ENCODE data around the gene FRS2.

Gene FRS2

DNA sequence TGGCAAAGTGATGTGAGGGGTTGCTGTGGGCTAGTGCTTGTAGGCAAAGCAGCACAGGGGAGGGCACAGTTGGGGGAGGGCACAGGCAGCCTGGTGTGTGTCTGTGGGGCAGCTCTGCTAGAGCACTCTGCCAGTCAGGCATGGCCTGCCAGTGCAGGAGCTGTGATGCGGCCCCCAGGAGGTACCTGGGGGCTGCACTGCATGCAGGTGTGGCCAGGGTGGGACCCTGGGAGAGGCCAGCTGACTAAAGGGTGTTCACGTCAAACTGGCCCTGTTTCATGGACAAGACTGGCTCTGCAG is 54.1 kb downstream of the FRS2 start:
- in situ Hi-C loops (cut with HindIII; ENCODE audit: low sequenced_read_pairs), result no loop called here

DNA sequence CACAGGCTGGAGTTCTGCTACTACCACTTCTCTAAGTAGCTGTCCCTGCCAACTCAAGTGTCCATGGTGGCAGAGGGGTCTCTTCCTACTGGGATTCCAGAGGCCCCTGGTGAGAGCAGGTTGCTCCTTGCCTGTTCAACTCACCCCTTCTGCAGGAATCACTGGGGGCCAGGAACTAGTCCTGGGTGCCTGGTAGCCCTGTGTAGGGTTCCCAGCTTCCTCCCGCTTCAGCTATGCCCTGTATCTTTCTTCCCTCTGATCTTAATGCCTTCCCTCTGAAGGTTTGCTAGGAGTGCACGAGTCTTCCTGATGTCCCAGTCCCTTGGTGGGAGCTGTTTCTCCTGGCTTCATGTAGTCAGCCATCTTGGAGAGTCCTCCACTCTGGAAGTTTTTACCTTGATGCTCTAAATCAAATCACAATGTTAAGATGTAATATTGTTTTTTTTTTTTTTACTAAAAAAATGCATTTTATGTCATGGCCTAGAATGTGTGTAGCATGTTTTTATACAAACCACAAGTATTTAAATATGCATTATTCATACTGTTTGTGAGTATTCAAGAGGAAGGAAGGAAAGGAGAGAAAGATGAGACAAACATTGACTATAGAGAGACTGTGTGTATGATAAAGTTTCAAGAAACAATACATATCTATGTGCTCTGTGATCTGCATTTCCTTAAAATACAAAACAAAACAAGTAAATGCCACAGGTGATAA is 54.7 kb downstream of the FRS2 start:
- in situ Hi-C loops (cut with HindIII; ENCODE audit: low sequenced_read_pairs), result no loop called here

DNA sequence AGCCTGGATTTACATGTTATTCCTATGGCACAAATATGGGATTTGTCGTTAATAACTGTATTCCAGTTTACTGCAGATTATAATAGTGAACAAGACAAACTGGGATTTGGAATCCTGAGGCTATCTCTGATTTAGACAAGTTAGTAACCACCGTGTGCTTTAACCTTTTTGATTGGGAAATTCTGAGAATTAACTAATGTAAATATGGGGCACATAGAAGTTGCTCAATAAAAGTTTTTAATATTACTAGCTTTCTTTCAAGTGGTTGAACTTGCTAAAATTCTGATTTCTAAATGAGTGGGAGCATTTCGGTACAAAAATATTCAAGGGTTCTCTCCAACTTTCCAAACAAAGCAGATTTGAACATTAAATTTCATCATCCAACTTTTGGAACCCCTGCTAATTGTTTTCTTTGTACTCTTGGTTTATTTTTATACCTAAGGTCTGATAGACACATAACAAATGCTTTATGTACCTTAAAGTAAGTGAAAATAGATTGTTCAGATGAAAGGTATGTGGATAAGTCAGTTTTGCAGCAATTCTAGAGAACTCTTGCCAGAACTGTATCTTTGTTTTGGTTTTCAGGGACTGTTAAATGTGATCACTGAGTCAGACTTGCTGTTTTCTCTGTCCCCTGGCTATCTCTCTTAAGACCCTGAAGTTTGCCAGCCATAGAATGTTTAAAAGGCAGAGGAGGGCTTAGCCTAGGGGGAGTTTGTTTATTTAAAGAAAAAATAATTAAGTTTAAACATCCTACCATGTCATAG is 57.5 kb downstream of the FRS2 start:
- in situ Hi-C loops (cut with HindIII; ENCODE audit: low sequenced_read_pairs), result no loop called here

DNA sequence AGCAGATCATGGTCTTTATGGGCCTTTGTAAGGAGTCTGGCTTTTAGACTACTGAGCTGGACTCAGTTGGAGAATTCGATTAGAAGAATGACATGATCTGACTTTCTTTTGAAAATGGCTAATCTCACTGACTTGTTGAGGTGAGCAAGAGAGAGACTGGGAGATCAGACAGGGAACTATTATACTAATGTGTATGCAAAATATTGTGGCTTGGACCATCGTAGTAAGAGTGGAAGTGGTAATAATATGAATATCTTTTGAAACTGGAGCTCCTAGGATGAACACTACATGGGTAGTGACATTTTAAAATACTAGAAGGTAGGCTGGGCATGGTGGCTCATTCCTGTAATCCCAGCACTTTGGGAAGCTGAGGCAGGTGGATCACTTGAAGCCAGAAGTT is 58.8 kb downstream of the FRS2 start:
- in situ Hi-C loops (cut with HindIII; ENCODE audit: low sequenced_read_pairs), result no loop called here

DNA sequence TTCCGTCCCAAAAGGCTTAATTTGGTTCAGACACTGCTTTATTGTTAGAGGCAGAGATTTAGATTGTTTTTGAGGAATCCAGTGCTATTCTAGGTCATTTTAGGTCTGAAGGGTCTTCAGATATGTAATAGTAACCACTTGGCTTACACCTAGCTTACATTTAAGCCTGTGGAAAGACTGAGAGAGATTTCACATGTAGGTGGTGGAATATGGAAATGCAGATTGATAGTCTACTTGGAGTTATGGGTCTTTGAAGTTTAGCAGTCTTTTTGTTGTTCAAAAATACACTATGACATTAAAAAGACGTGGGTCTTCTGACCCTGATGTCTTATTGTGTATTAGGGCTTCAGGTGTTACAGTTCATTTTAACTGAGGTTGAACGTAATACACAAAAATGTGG is 63.7 kb downstream of the FRS2 start:
- in situ Hi-C loops (cut with HindIII; ENCODE audit: low sequenced_read_pairs), result no loop called here

DNA sequence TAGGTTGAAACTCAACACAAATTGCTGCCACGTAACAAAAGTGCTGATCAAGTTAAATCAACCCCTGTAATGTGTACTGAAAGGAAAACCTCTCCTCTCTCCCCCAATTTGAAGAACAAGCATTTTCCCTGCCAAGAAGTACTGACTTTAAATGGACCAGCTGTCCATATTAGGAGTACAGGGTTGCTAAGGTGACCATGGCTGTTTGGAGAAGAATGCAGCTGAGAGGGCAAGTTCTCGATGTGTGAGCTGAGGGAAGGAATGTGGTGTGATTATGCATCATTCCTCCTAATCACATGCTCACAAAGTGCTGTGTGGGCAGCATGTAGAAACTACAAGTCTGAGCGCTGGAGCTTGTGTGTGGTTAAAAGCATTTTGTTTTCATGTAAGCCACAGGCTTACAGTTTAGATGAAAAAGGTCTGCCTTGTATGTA is 64.2 kb downstream of the FRS2 start:
- in situ Hi-C loops (cut with HindIII; ENCODE audit: low sequenced_read_pairs), result no loop called here

DNA sequence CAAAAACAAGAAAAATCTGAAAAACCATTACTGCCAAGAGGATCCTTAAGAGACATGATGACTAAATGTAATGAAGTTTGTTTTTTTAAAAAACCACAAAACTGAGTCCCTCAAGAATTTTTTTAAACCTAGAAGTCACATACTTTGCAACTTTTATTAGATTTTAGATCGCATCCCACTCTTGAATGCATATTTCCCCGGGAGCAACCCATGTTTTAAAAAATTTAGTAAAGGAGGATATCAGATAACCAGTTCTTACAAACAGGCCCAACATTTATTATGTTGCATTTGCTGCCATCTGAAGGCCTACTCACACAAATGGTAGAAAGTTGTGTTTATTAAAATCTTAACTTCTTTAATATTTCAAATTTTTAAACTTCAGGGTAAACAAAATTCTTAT is 70.8 kb downstream of the FRS2 start:
- in situ Hi-C loops (cut with HindIII; ENCODE audit: low sequenced_read_pairs), result no loop called here

DNA sequence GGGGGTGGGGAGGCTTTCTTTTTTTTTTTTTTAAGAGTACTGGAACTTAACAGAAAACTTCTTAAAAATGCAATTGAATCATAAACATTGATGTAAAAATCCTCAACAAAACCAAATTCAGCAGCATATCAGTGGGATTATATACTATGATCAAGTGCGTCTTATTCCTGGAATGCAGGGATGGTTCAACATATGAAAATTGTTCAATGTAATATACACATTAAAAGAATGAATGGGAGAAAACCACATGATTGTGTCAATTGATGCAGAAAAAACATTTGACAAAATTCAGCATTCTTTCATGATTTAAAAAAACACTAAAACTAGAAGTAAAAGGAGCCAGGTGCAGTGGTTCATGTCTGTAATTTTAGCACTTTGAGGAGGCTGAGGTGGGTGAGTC is 73.9 kb downstream of the FRS2 start:
- in situ Hi-C loops (cut with HindIII; ENCODE audit: low sequenced_read_pairs), result no loop called here

DNA sequence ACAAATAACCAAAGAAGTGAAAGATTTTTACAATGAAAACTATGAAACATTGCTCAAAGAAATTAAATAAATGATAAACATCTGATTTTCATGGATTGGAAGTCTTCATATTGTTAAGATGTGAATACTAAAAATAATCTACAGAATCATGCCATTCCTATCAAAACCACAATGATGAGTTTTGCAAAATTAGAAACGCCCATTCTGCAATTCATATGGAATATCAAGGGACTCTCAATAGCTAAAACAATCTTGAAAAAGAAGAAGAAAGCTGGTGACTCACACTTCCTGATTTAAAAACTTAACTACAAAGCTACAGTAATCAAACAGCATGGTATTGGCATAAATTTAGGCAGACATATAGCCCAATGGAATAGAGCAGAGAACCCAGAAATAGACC is 74.9 kb downstream of the FRS2 start:
- in situ Hi-C loops (cut with HindIII; ENCODE audit: low sequenced_read_pairs), result no loop called here

DNA sequence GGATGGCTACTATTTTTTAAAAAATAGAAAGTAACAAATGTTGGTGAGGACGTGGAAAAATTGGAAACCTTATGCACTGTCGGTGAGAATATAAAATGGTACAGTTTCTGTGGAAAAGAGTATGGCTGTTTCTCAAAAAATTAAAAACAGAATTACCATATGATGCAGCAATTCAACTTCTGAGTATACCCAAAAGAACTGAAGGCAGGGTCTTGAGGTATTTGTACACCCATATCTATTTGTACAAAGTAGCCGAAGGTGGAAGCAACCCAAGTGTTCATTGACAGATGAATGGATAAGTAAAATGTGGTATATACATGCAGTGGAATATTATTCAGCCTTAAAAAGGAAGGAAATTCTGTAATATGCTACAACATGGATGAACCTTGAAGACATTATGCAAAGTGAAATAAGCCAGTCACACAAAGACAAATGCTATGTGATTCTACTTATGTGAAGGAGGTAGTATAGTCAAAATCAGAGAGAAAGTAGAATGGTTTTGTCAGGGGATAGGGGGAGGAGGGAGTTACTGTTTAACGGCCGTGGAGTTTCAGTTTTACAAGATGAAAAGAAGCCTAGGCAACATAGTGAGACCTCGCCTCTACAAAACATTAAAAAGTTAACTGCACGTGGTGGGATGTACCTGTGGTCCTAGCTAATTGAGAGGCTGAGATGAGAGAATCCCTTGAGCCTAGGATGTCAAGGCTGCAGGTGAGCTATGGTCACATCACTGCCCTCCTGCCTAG is 76.7 kb downstream of the FRS2 start:
- in situ Hi-C loops (cut with HindIII; ENCODE audit: low sequenced_read_pairs), result no loop called here

DNA sequence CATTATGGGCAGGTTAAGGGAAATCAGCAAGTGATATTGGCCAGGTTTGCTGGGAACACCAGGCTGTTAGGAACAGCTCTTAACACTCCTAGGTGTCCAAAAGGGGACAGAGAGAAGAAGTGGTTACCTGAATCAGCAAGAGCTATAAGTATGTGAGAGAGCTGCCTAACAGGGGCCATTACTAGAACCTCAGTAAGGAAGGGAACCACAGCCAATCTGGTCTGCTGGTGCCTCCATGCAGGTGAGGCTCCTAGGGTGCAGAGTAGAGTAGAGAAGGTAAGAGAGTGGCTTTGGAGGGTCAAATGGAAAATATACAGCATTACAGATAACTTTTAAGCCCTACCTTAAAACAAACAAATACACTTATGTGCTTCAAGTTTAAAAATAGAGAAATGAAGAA is 78.5 kb downstream of the FRS2 start:
- in situ Hi-C loops (cut with HindIII; ENCODE audit: low sequenced_read_pairs), result no loop called here

DNA sequence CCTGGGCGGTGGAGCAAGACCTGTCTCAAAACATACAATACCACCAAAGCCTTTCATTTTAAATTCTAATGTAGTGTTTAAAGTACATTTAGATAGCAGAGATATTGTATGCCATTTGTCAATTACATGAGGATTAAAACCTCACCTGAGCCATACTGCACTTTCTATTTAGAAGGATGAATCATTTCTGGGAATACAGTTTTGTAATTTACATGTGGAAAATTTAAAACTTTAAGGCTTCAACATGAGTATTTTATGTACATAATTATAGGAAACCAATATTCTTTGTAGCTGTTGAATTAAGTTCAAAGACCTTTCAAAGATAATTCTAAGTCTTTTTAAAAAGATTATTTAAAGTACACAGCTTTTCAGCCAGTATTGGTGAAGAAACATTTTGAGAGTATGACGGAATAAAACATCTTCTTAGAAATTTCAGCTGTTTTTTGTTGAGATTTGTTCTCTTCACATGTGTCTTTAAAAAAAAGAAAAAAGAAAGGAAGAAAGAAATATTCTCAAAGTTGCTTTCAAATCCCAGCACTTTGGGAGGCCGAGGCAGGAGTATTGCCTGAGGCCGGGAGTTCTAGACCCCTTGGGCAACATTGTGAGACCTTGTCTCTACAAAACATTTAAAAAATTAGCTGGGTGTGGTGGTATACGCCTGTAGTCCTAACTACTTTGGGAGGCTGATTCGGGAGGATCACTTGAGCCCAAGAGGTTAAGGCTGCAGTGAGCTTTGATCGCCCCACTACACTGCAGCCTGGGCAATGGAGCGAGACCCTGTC is 80.6 kb downstream of the FRS2 start:
- in situ Hi-C loops (cut with HindIII; ENCODE audit: low sequenced_read_pairs), result no loop called here

DNA sequence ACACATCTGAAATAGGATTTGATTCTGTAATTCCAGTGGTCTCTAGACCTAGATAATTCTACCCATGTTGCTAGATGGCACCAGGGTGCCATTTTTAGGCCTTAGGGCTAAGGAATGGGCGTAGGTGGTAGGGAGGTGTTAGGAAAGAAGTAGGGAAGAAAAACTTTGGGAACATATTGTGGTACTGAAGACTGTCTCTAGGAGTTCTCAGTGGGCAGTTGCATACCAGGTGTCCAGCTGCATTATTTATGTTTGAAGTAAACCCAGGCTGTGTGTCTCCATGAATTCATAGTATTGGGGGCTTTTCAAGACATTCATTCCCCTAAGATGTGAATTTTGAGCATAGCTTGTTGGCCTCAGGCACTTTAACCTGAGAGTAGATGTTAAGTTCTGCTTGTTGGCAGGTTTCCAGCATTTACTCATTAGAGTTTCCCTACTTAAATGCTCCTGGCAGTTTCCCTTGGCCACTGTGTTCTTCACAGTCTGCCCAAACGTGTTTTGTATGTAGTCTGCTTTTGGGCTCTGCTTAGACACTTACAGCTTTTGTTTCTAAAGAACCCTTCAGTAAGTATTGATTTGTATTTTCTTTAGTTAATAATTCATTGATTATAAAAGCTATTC is 83.5 kb downstream of the FRS2 start:
- in situ Hi-C loops (cut with HindIII; ENCODE audit: low sequenced_read_pairs), result no loop called here

DNA sequence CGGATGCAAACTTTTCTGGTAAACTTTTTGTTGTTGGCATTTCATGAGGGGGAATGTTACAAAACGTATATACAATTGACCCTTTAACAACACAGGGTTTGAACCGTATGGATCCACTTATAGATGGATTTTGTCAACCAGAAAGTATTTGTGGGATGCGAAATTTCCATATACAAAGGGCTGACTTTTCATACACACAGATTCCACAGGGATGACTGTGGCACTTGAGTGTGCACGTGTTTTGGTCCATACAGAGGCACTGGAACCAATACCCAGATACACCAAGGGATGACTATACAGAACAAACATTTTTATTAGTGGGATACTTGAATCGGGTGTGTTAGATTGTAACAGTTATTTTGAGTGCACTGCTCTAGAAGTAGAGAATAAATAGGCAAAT is 85.3 kb downstream of the FRS2 start:
- in situ Hi-C loops (cut with HindIII; ENCODE audit: low sequenced_read_pairs), result no loop called here

DNA sequence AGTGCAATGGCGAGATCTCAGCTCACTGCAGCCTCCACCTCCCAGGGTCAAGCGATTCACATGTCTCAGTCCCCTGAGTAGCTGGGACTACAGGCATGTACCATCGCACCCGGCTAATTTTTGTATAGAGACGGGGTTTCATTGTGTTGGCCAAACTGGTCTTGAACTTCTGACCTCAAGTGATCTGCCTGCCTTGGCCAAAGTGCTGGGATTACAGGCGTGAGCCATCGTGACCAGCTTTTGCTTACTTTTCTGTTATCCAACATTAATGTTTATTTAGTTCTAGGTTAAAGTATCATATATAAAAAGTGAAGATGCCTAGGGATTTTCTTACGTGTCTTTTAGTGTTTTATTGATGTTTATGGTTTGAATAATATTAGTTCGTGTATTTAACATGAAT is 86.2 kb downstream of the FRS2 start:
- in situ Hi-C loops (cut with HindIII; ENCODE audit: low sequenced_read_pairs), result no loop called here

DNA sequence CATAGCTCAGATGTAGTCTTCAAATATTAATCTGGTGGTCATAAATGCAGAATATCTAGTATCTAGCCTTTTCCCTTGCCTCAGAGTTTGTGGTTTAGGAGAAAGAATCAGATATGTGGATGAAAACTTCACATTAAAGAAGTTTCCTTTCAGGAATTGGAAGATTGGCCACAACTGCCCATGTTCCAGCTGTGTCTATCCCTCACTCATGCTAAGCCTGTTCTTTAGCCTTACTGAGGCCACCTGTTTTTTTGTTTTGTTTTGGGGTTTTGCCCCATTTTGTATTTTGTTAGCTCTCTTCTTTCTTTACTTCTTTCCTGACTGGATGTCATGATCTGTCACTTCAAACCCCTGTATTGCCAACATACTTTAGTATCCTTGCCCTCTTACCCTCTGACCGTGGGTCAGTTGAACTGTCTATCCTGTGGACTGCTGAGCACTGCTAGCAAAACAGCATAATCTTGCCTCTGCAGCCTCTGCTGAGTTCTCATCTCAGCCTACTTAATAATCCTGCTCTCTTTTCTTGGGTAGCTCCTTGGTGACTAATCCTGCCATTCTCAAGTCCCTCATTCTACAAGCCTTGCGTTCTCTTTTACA is 93.1 kb downstream of the FRS2 start:
- in situ Hi-C loops (cut with HindIII; ENCODE audit: low sequenced_read_pairs), result no loop called here

DNA sequence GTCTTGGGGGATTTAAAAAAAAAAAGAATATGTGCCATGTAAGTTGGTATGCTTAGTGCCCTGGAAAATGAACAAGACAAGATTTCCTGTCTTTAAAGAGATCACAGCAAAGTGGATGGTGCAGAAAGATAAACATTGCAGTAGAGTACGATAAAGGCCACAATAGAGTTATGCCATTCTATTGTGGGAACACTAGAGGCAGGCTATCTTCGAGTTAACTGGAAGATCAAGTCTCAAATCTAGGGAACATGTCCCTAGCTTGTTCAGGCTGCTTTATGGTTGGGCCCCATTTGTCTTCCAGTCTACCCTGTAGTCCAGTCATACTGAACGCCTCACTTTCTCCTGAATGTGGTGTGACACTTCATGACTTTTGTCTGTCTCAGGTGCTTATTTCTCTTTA is 96.4 kb downstream of the FRS2 start:
- in situ Hi-C loops (cut with HindIII; ENCODE audit: low sequenced_read_pairs), result loop anchor here (5.0 kb wide), 1 partner anchor 164 kb away; no protein-coding TSS in a partner anchor

DNA sequence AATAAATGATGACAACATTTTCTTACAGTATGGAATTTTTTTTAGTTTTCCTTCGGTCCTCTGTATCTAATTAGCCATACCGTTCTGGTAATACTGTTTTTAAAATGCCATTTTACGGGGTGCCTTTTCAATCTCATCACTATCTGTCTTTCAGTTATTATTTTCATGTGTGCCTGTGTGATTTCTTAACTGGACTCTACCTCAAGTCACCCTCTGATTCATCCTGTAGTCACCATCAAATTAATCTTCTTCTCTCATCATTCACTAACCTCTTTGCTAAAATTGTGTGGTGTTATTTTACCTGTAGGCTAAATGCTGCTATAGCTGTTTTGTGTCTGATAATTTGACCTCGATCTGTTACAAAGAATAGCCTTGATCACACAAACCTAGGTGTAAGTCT is 99.0 kb downstream of the FRS2 start:
- in situ Hi-C loops (cut with HindIII; ENCODE audit: low sequenced_read_pairs), result loop anchor here (5.0 kb wide), 1 partner anchor 167 kb away; no protein-coding TSS in a partner anchor

DNA sequence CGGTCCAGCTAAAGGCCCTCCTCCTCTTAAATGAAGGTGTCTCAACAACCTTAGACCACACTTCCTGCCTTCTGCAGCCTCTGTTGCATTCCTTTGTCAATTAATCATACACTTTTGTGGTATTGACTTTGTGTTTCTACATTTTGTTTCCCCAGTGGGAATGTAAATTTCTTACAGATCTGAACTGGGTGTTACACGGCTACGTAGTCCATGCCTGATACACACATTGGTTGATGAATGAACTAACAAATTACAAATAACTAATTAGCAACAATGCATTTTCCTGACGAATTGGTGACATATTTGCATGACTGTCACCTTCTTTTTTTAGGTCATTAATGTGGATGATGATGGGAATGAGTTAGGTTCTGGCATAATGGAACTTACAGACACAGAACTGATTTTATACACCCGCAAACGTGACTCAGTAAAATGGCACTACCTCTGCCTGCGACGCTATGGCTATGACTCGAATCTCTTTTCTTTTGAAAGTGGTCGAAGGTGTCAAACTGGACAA is 99.9 kb downstream of the FRS2 start:
- in situ Hi-C loops (cut with HindIII; ENCODE audit: low sequenced_read_pairs), result loop anchor here (5.0 kb wide), 1 partner anchor 168 kb away; no protein-coding TSS in a partner anchor

Measured in endothelial cell of hepatic sinusoid (primary cell).